Activated CD8-positive, alpha-beta memory T cell treated with anti-CD3 and anti-CD28 coated beads, Interleukin-2, amount 50 U/mL, for 24 hours (primary cell): ENCODE data around the gene HDX.
"Not testable (repeated sequence)": the region's sequence is repeated elsewhere in the genome, so short reads cannot be mapped to it uniquely, and the experiment has no call there.

ENCODE experiments used
- DNase-seq: peaks from one replicate; pipeline ENCODE4 v3.0.0-alpha.2; 2020; ENCODE audit errors: extremely low read depth

Gene HDX, protein sequence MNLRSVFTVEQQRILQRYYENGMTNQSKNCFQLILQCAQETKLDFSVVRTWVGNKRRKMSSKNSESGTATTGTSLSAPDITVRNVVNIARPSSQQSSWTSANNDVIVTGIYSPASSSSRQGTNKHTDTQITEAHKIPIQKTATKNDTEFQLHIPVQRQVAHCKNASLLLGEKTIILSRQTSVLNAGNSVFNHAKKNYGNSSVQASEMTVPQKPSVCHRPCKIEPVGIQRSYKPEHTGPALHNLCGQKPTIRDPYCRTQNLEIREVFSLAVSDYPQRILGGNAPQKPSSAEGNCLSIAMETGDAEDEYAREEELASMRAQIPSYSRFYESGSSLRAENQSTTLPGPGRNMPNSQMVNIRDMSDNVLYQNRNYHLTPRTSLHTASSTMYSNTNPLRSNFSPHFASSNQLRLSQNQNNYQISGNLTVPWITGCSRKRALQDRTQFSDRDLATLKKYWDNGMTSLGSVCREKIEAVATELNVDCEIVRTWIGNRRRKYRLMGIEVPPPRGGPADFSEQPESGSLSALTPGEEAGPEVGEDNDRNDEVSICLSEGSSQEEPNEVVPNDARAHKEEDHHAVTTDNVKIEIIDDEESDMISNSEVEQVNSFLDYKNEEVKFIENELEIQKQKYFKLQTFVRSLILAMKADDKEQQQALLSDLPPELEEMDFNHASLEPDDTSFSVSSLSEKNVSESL

GRCh38 chrX:84501798-84502628 is at the start of gene HDX:
Gene HDX, minus strand, starts transcription at chrX:84502453. Its CDS starts 27,056 bp downstream, at chrX:84475397.
- peak; percentile 14 for DNase-seq

DNA sequence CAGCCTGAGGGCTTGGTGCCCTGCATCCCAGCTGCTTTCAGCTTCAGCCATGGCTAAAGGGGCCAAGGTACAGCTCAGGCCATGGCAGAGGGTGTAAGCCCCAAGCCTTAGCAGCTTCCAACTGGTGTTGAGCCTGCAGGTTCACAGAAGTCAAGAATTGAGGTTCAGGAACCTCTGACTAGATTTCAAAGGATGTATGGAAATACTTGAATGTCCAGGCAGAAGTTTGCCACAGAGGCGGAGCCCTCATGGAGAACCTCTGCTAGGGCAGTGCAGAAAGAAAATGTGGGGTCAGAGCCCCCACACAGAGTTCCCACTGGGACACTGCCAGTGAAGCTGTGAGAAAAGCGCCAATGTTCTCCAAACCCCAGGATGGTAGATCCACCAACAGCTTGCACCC is 39.1 kb upstream of the HDX start:
- not testable (repeated sequence) for DNase-seq

- not testable (repeated sequence) for DNase-seq
These were observed 35.4 kb upstream of the HDX start for GRCh38 chrX:84537627-84538026.

GRCh38 chrX:84488426-84488825 is 13.8 kb downstream of the HDX start:
- DNase-seq = no peak

DNA sequence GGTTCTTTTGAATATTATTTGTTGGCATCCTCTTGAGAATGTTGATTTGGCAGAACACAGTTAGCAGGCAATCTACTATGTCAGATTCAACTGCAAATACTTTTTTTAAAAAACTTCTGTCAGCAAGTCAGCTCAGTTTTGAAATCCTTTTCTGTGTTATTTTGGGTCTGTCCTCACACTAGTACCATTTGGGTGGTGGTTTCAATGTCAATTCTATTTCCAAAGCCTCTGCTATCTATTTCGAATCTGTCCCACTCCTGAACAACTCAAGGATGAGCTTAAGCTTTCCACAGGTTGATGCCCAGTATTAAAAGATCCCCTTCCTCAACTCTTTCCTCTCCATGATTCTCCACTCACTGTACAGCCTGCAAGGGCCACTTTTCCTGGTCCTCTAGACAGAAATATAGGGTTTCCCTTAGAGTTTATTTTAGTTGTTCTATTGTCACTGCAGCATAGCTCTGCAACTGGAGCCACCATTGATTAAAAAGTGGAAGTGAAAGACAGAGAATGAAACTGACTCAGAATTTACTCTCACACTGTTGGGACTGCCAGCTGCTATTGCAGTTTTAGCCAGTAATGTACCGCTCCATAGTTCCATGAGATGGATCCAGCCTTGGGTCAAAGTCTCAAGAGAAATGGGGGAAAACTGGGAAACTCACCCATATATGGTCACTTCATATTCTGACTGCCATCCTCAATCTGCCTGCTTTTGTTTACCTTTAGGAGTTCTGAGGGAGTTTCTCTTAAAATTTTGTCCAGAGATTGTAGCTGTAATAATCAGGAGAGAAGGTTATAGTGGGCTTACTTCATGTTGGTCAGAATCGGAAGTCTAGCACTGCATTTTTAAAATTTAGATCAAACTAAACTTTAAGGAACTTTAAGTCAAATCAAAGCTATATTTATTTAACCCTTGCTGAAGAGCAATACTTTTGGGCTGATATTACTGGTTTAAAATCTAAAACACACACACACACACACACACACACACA is 14.6 kb downstream of the HDX start:
- no peak for DNase-seq

GRCh38 chrX:84479086-84479485 is 23.2 kb downstream of the HDX start:
- DNase-seq = no peak

GRCh38 chrX:84477114-84477513 is 25.1 kb downstream of the HDX start:
- no peak for DNase-seq

DNA sequence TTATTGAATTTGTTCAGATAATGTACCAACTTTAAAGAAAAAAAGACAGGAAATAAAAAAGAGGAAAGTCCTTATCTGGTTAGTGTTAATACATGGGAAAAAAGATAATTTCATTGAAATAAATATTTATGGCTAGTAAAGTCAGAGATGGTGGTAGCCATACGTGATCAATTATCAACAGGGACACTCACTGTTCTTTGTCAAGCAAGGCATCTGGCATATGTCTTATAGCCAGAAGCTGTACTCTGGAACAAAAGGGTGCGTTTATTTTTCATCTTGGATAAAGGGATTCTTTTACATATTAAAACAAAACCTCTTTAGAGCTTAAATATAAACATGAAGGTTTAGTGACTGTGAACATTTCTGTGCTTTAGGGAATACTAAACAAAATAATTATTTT is 26.7 kb downstream of the HDX start:
- no peak for DNase-seq

GRCh38 chrX:84475101-84475500 is 27.2 kb downstream of the HDX start:
- DNase-seq = no peak

DNA sequence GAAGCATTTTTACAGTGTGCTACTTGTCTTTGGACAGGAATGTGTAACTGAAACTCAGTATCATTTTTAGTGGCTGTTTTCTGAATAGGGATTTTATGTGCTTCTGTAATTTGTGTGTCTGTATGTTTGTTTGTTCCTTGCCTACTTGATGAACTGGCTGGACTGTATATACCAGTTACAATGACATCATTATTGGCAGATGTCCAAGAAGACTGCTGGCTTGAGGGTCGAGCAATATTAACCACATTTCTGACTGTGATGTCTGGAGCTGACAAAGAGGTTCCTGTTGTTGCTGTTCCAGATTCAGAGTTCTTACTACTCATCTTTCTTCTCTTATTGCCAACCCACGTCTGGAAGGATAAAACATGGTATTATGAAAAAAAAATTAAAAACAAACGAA is 33.0 kb downstream of the HDX start:
- no peak for DNase-seq

GRCh38 chrX:84467898-84468297 is 34.4 kb downstream of the HDX start:
- no peak for DNase-seq

DNA sequence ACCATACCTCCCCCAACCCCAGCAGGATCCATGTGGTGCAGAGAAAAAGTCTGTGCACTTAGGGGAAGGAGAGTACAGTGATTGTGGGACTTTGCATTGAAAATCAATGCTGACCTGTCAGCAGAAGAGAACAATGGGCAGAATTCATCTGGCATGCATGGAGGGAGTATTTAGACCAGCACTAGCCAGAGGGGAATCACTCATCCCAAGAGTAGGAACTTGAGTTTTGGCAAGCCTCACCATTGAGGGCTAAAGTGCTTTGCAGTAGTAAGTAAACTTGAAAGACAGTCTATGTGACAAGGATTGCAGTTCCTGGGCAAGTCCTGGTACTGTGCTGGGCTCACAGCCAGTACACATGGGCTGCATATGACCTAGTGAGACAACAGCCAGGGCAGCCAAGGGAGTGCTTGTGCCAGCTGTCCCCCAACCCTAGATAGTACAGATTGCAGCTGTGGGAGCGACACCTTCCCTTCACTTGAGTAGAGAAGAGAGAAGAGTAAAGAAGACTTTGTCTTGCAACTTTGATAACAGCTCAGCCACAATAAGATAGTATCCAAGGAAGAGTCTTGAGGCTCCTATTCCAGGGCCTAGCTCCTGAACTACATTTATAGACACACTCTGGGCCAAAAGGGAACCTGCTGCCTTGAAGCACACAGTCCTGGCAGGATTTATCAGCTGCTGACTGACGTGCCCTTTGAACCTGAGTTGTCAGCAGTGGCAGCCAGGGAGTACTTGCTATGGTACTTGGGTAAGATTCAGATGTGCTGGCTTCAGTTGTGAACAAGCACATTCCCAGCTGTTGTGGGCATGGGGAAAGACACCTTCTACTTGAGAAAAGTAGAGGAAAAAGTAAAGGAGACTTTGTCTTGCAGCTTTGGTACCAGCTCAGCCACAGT is 48.7 kb downstream of the HDX start:
- DNase-seq = no peak

- DNase-seq = no peak
These were observed 61.1 kb downstream of the HDX start for GRCh38 chrX:84441143-84441542.

GRCh38 chrX:84415140-84415539 is 87.1 kb downstream of the HDX start:
- no peak for DNase-seq

DNA sequence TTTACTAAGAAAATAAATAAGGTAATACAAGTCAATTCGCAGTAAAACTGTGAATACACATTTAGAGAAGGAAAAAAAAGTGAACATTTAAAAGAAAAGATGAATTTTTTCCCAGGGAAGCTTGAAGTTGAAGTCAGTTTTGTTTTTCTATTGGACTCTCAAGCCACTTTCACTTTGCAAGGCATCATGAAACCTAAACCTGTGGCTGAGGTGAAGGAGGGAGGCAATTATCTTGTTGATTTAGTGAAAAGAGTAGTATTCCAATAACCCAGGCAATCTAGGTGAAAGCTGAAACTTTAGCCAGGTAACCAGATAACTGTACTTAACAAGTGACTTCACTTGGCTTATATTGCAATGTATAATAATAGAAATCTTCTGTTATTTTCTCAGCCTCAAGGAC is 138.6 kb downstream of the HDX start:
- DNase-seq = no peak

GRCh38 chrX:84363051-84363450 is 139.2 kb downstream of the HDX start:
- DNase-seq = no peak

DNA sequence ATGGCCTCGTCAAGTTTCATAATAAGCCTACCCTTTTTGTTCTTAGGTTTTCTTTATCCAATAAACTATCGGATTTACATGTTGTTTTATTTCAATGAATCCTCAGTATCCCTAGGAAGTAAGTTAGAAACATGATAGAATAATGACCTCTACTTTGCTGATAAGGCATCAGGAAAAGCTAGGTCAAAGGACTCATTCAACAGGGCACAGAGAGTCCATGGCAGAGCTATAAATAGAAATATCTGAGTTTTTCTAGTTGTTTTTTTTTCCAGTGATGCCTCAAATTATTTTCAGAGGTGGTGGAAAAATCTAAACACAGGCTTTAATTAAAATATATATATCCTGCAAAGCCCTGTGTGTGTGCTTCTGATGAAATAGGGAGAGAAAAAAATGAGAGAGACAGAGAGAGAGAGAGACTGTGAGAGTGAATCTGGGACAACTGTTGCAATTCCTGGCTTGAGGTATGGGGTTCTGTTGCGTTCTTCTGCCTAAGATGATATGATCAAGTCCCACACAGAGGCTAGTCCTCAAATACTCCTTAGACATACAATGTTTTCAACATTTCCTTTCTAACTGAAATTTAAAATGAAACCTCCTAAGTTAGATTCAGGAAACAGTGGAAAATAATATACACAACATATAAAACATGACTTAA is 139.9 kb downstream of the HDX start:
- no peak for DNase-seq

DNA sequence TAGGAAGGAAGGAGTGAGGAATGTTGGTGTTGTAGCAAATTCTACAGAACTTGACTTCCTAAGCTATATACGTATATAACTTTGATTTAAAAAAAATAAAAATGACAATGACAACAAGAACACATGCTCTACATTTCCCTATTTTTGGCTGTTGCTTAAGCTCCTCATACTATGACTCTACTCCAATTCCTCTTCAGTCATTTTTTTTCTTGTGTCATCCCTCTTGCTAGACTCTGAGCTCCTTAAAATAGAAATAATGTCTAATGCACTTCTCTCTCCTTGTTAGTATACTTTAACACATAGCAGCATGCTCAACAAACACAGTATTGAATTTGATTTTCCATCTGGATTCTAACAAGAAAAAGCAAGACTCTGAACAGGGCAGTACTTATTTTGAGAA is 144.0 kb downstream of the HDX start:
- DNase-seq = no peak

GRCh38 chrX:84357296-84357695 is 145.0 kb downstream of the HDX start:
- no peak for DNase-seq

DNA sequence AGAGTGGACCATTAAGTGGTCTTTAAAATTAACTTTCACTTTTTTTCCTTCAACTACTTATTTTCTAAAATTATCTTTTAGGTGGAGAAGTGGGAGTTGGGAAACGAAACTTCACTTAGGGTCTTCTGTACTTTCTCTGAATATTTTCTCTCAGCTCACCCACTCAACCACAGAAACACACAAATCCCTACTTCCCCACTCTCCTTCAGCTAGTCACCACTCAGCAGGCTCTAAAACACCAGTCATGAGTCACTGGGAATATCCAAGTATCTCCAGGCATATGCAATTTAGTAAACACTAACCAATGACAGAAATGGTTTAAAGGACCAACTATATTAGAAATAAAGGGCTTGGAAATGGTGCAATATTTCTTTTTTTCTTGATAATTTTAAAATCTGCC is 161.3 kb downstream of the HDX start:
- DNase-seq = no peak
